PC-9 (cell line): Measurements from ENCODE around the gene LTBP3.

ENCODE experiments used
- CTCF ChIP-seq: fragments of 200-600 bp; sonication (generic); conservative IDR thresholded peaks from 2 replicates; pipeline ENCODE4 v1.6.1; 2017; ENCODE audit warnings: mixed run types, antibody characterized with exemption, mild to moderate bottlenecking, moderate library complexity
- EZH2 ChIP-seq: fragments of 200-600 bp; sonication (generic); IDR thresholded peaks from 2 replicates; pipeline ENCODE4 v1.8.0; 2017; ENCODE audit warnings: antibody characterized with exemption, low read depth

- TF ChIP-seq EZH2 (no peak), CTCF (no peak)
Measured at GRCh38 chr11:65583589-65583988, 25.4 kb upstream of the LTBP3 start.
